Measurements from ENCODE around the gene VSNL1.
A peak's percentile ranks its signal among the peaks of the same experiment; 100 is the strongest.

DNA sequence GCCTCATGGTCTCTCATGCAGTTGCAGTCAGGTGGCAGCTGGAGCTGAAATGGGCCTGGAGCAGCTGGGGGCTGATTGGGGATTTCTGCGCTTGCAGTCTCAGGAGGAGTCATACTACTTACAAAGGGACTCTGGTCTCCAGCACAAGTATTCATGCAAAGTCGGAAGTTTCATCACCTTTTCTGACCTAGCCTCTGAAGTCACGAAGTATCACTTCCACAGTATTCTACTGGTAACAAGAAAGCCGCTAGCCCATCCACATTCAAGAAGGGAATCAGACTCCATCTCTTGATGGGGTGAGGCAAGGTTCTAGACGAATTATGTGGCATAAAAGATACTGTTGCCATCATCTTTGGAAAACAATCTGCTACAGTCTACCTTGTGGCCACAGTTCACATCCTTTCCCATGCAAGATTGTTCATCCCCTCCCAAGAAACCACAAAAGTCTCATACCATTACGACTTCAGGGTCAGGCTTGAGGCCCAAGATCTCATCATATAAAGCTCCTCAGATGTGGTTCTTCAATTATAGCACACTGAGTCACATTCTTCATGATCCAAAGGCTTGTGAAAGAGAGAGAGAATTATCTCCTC is 117.9 kb downstream of the VSNL1 start:
- peak; percentile 17; the same call in 1 of the 2 replicates for TF ChIP-seq POLR2AphosphoS5 (IDR thresholded peaks at IDR 0.05; ENCODE audit: low read depth)
- TF ChIP-seq, protein P1, sequence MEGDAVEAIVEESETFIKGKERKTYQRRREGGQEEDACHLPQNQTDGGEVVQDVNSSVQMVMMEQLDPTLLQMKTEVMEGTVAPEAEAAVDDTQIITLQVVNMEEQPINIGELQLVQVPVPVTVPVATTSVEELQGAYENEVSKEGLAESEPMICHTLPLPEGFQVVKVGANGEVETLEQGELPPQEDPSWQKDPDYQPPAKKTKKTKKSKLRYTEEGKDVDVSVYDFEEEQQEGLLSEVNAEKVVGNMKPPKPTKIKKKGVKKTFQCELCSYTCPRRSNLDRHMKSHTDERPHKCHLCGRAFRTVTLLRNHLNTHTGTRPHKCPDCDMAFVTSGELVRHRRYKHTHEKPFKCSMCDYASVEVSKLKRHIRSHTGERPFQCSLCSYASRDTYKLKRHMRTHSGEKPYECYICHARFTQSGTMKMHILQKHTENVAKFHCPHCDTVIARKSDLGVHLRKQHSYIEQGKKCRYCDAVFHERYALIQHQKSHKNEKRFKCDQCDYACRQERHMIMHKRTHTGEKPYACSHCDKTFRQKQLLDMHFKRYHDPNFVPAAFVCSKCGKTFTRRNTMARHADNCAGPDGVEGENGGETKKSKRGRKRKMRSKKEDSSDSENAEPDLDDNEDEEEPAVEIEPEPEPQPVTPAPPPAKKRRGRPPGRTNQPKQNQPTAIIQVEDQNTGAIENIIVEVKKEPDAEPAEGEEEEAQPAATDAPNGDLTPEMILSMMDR (conservative IDR thresholded peaks at IDR 0.05; ENCODE audit: low read depth in 2 of 2), result no peak
- TF ChIP-seq CREB1 (CRISPR knock-in tag; IDR thresholded peaks at IDR 0.05; ENCODE audit: low read depth), result no peak
- no peak for TF ChIP-seq EZH2phosphoT487 (IDR thresholded peaks at IDR 0.05; ENCODE audit: unreplicated experiment)
- TF ChIP-seq JUNB (IDR thresholded peaks at IDR 0.05; ENCODE audit: unreplicated experiment), result no peak

All from GM23338 (cell line).